Neural cell (in vitro differentiated cells): ENCODE results near the gene FCHO2. TPM values are rescaled to one million over a fixed set of nuclear protein-coding genes. Genes with fewer than 3 reads are reported as not detected.

Experiments
- H2AFZ ChIP-seq: fragments of 200-600, 300-800 bp; sonication (generic), shearing (Covaris generic); 2 replicates; pipeline ENCODE4 v1.6.0; 2014; ENCODE audit warnings: low read depth, mild to moderate bottlenecking, antibody characterized with exemption, low read length, moderate library complexity
- H3F3A ChIP-seq: fragments of 200-600 bp; shearing (Covaris generic); 2 replicates; pipeline ENCODE4 v1.6.1; 2016; ENCODE audit warnings: mild to moderate bottlenecking, moderate library complexity, mixed read lengths, antibody characterized with exemption, low read length; ENCODE audit not compliant: insufficient read depth, poor library complexity, severe bottlenecking
- H3K27ac ChIP-seq: fragments of 200-600, 300-800 bp; sonication (generic), shearing (Covaris generic); 2 replicates; pipeline ENCODE4 v1.5.1; 2014; ENCODE audit warnings: mild to moderate bottlenecking, low read length, moderate library complexity
- H3K27me3 ChIP-seq: fragments of 300-800, 200-600 bp; sonication (generic), shearing (Covaris generic); 2 replicates; pipeline ENCODE4 v1.6.0; 2014; ENCODE audit warnings: mild to moderate bottlenecking, low read depth, low read length, moderate library complexity; ENCODE audit not compliant: insufficient read depth
- H3K36me3 ChIP-seq: fragments of 300-800, 200-600 bp; sonication (generic), shearing (Covaris generic); 2 replicates; pipeline ENCODE4 v1.5.1; 2014; ENCODE audit warnings: mild to moderate bottlenecking, antibody characterized with exemption, low read length, moderate library complexity; ENCODE audit not compliant: insufficient read depth
- H3K4me2 ChIP-seq: fragments of 300-800, 200-600 bp; sonication (generic), shearing (Covaris generic); 2 replicates; pipeline ENCODE4 v1.6.0; 2014; ENCODE audit warnings: mild to moderate bottlenecking, low read length
- H3K4me3 ChIP-seq: fragments of 300-800, 200-600 bp; sonication (generic), shearing (Covaris generic); 2 replicates; pipeline ENCODE4 v1.5.1; 2014; ENCODE audit warnings: mild to moderate bottlenecking, low read length, moderate library complexity
- H3K79me2 ChIP-seq: fragments of 200-600 bp; shearing (Covaris generic); replicated peaks from 2 replicates; pipeline ENCODE4 v1.6.0; 2014; ENCODE audit warnings: mild to moderate bottlenecking, low read length, moderate library complexity; ENCODE audit not compliant: insufficient read depth
- H3K9ac ChIP-seq: fragments of 300-800, 200-600 bp; sonication (generic), shearing (Covaris generic); 2 replicates; pipeline ENCODE4 v1.6.1; 2016; ENCODE audit warnings: mild to moderate bottlenecking, low read length, mixed read lengths
- H3K9me2 ChIP-seq: fragments of 200-600 bp; shearing (Covaris generic); 2 replicates; pipeline ENCODE4 v1.6.1; 2016; ENCODE audit warnings: mild to moderate bottlenecking, low read length, mixed read lengths; ENCODE audit not compliant: insufficient read depth
- H3K9me3 ChIP-seq: fragments of 200-600, 300-800 bp; sonication (generic), shearing (Covaris generic); 2 replicates; pipeline ENCODE4 v1.6.1; 2016; ENCODE audit warnings: mild to moderate bottlenecking, mixed run types, low read length, moderate library complexity, mixed read lengths
- H4K20me1 ChIP-seq: fragments of 200-600 bp; shearing (Covaris generic); 2 replicates; pipeline ENCODE4 v1.6.1; 2016; ENCODE audit warnings: mild to moderate bottlenecking, mixed run types; ENCODE audit not compliant: insufficient read depth
- CTCF ChIP-seq: fragments of 450-650 bp; IDR thresholded peaks from 2 replicates; pipeline ENCODE4 v1.5.1; 2014; ENCODE audit warnings: antibody characterized with exemption, mild to moderate bottlenecking, moderate library complexity; ENCODE audit not compliant: poor library complexity, severe bottlenecking
- EP300 ChIP-seq: fragments of 450-650 bp; conservative IDR thresholded peaks from 2 replicates; pipeline ENCODE4 v1.6.1; 2014; ENCODE audit warnings: antibody characterized with exemption, mild to moderate bottlenecking, moderate library complexity; ENCODE audit not compliant: poor library complexity, severe bottlenecking
- EZH2 ChIP-seq: fragments of 200-600, 300-800 bp; shearing (Covaris generic), sonication (generic); IDR thresholded peaks from 2 replicates; pipeline ENCODE4 v1.6.1; 2014; ENCODE audit warnings: antibody characterized with exemption, low read length, borderline replicate concordance, mild to moderate bottlenecking; ENCODE audit not compliant: insufficient read depth, poor library complexity, severe bottlenecking
- MXI1 ChIP-seq: fragments of 450-650 bp; conservative IDR thresholded peaks from 2 replicates; pipeline ENCODE4 v1.6.1; 2014; ENCODE audit warnings: antibody characterized with exemption, mild to moderate bottlenecking; ENCODE audit not compliant: poor library complexity, severe bottlenecking
- POLR2AphosphoS5 ChIP-seq: IDR thresholded peaks from 2 replicates; pipeline ENCODE4 v1.6.1; 2012
- RAD21 ChIP-seq: fragments of 450-650 bp; conservative IDR thresholded peaks from 2 replicates; pipeline ENCODE4 v1.6.1; 2014; ENCODE audit warnings: antibody characterized with exemption, mild to moderate bottlenecking, moderate library complexity
- REST ChIP-seq: IDR thresholded peaks from 2 replicates; pipeline ENCODE4 v1.6.1; 2012; ENCODE audit warnings: borderline replicate concordance
- SMC3 ChIP-seq: fragments of 450-650 bp; conservative IDR thresholded peaks from 2 replicates; pipeline ENCODE4 v1.6.1; 2014; ENCODE audit warnings: antibody characterized with exemption, mild to moderate bottlenecking, moderate library complexity; ENCODE audit not compliant: poor library complexity
- TAF1 ChIP-seq: IDR thresholded peaks from 2 replicates; pipeline ENCODE4 v1.6.1; 2012; ENCODE audit warnings: low read depth
- polyA plus RNA-seq: library from polyadenylated mRNA; depleted of rRNA; stranded (reverse); fragments of >200 nt; gene quantifications from 2 replicates; pipeline ENCODE4 v1.2.3, GENCODE V29; 2014

FCHO2 gene
- polyA plus RNA-seq, 1 donor from 2014 or later: 24.3 TPM

GRCh38 chr5:72949481-72949880 lies 6.4 kb upstream of the FCHO2 start:
- Histone ChIP-seq H3K9me3 (no peaks in the 10 kb centered on the region), H3K4me2 (no peak overlapping the region), H3K9me2 (no peaks in the 10 kb centered on the region), H2AFZ (no peak overlapping the region), H3K36me3 (no peaks in the 10 kb centered on the region), H3K9ac (no peak overlapping the region), H4K20me1 (no peaks in the 10 kb centered on the region), H3K79me2 (no peaks in the 10 kb centered on the region), H3K27me3 (no peaks in the 10 kb centered on the region), H3F3A (no peaks in the 10 kb centered on the region), H3K4me3 (no peak overlapping the region), H3K27ac (no peak overlapping the region)
- TF ChIP-seq RAD21 (no peak), SMC3 (no peak), CTCF (no peak), TAF1 (no peak), POLR2AphosphoS5 (no peak), MXI1 (no peak), EP300 (no peak), EZH2 (no peak), REST (no peak)

- TF ChIP-seq MXI1 (no peak), EP300 (no peak), REST (no peak), POLR2AphosphoS5 (no peak), RAD21 (no peak), TAF1 (no peak), CTCF (no peak), SMC3 (no peak), EZH2 (no peak)
- no peak overlapping the region for H2AFZ ChIP-seq
- H3K79me2 ChIP-seq: peaks cover 2% of the 10 kb centered on the region
- no peaks in the 10 kb centered on the region for H3K9me2 ChIP-seq
- no peaks in the 10 kb centered on the region for H3F3A ChIP-seq
- H3K4me2 ChIP-seq: no peak overlapping the region
- no peaks in the 10 kb centered on the region for H3K9me3 ChIP-seq
- H3K27me3 ChIP-seq: no peaks in the 10 kb centered on the region
- no peaks in the 10 kb centered on the region for H3K36me3 ChIP-seq
- H3K4me3 ChIP-seq: no peak overlapping the region
- no peak overlapping the region for H3K9ac ChIP-seq
- no peaks in the 10 kb centered on the region for H4K20me1 ChIP-seq
- no peak overlapping the region for H3K27ac ChIP-seq
Measured at GRCh38 chr5:72951671-72952468, 4.0 kb upstream of the FCHO2 start.
